Aorta (tissue), 5 donors: ENCODE results near the gene BASP1. TPM values are rescaled to one million over a fixed set of nuclear protein-coding genes. Genes with fewer than 3 reads are reported as not detected.
"Not testable (repeated sequence)": the region's sequence is repeated elsewhere in the genome, so short reads cannot be mapped to it uniquely, and the experiment has no call there.

Experiments
- ATAC-seq: fragments of 200-7000 bp; cut with Tn5 transposase; one replicate; pipeline ENCODE4 v1.9.1; 2022; ENCODE audit warnings: moderate library complexity; ENCODE audit not compliant: low FRiP score
- DNase-seq, 2 donors: peaks; one replicate each; pipeline ENCODE4 v3.0.0-alpha.2; 2020
- H3K27ac ChIP-seq, 2 donors: one replicate each; pipeline ENCODE4 v1.5.1; 2013; ENCODE audit warnings: low read length in 2 of 2, mild to moderate bottlenecking in 2 of 2, moderate library complexity in 2 of 2, control low read depth in 1 of 2, inconsistent platforms in 1 of 2, low read depth in 1 of 2
- H3K27me3 ChIP-seq, 2 donors: one replicate each; pipeline ENCODE4 v1.6.1; 2013; ENCODE audit warnings: control low read depth in 1 of 2, low read length in 1 of 2, mild to moderate bottlenecking in 1 of 2, moderate library complexity in 1 of 2; ENCODE audit not compliant: insufficient read depth in 2 of 2, control insufficient read depth in 1 of 2
- H3K36me3 ChIP-seq, 2 donors: one replicate each; pipeline ENCODE4 v1.6.1; 2013; ENCODE audit warnings: control low read depth in 1 of 2, low read length in 1 of 2, mild to moderate bottlenecking in 1 of 2; ENCODE audit not compliant: insufficient read depth in 2 of 2, control insufficient read depth in 1 of 2
- H3K4me1 ChIP-seq, 2 donors: one replicate each; pipeline ENCODE4 v1.6.1; 2013; ENCODE audit warnings: low read length in 2 of 2, control low read depth in 1 of 2, mild to moderate bottlenecking in 1 of 2, moderate library complexity in 1 of 2; ENCODE audit not compliant: insufficient read depth in 2 of 2, control insufficient read depth in 1 of 2
- H3K4me3 ChIP-seq, 2 donors: one replicate each; pipeline ENCODE4 v1.5.1; 2013; ENCODE audit warnings: low read length in 2 of 2, control low read depth in 1 of 2, mild to moderate bottlenecking in 1 of 2
- H3K9me3 ChIP-seq: one replicate; pipeline ENCODE4 v1.6.1; 2013; ENCODE audit warnings: mild to moderate bottlenecking, low read length; ENCODE audit not compliant: control insufficient read depth
- WGBS, 2 donors: extraction: QIAGEN DNeasy Blood & Tissue Kit; methylation state at CpG; one replicate each; pipeline ENCODE4 v1.1.7; 2013; 5-methylcytosine and 5-hydroxymethylcytosine counted together
- intact Hi-C, 2 donors: fragments of 100-400 bp; cut with DNase I; formaldehyde crosslinking; loops; one replicate each; pipeline versions ENCODE4 v1.14.2 to v1.15.0; 2022
- polyA plus RNA-seq, 2 donors: library from polyadenylated mRNA; stranded (reverse); fragments of 200-250 nt; gene quantifications; one replicate each; pipeline ENCODE4 v1.2.3, GENCODE V29; 2013
- total RNA-seq, 2 donors: library from RNA; stranded (reverse); fragmentation: NEBNext Ultra II Directional; extraction: Animal tissue kit (Norgen Biotek cat#: 25700); gene quantifications; one replicate each; pipeline ENCODE4 v1.2.1, GENCODE V29; 2021
- donor health status: healthy with polysubstance abuse.
- donor health status: Bipolar disorder and iron deficiency.
- donor health status: DM: no; HTN: no; CAD: no.
- donor health status: DM: no; HTN: no; CAD: no.
- donor health status: DM: yes; HTN: yes; CAD: no.

Gene BASP1
- total and polyA plus RNA-seq, 4 donors: 30.1 to 53.0 (median 48.6) TPM

- WGBS, 2 donors: 95 to 97% methylated on average over 6 to 31 of the region's 31 CpGs
Observed at GRCh38 chr5:17311811-17312210, 94.4 kb downstream of the BASP1 start.

GRCh38 chr5:17312358-17312757 is 94.9 kb downstream of the BASP1 start:
- no peak overlapping the region for H3K4me3 ChIP-seq
- no peaks in the 10 kb centered on the region for H3K9me3 ChIP-seq
- no peaks in the 10 kb centered on the region for H3K36me3 ChIP-seq
- H3K27ac ChIP-seq: no peak overlapping the region
- no peak for ATAC-seq
- 18 to 30% methylated on average over 4 of the region's 4 CpGs for WGBS, 2 donors
- no peaks in the 10 kb centered on the region for H3K27me3 ChIP-seq
- H3K4me1 ChIP-seq: no peaks in the 10 kb centered on the region
- no peak for DNase-seq
- intact Hi-C loops: no loop called here

More at GRCh38 chr5:17311811-17312210, 94.4 kb downstream of the BASP1 start:
- DNase-seq, ATAC-seq, H3K4me1 ChIP-seq, H3K27ac ChIP-seq, H3K9me3 ChIP-seq, H3K27me3 ChIP-seq, intact Hi-C loops, H3K36me3 ChIP-seq, H3K4me3 ChIP-seq: not testable (repeated sequence)

- Histone ChIP-seq H3K4me1 (no peaks in the 10 kb centered on the region), H3K36me3 (no peaks in the 10 kb centered on the region)
- intact Hi-C loops: no loop called here
Observed at GRCh38 chr5:17314907-17315471, 97.6 kb downstream of the BASP1 start.

GRCh38 chr5:17315710-17316221 is 98.3 kb downstream of the BASP1 start:
- Histone ChIP-seq H3K4me3 (no peak overlapping the region), H3K36me3 (no peaks in the 10 kb centered on the region), H3K4me1 (no peaks in the 10 kb centered on the region), H3K27ac (no peak overlapping the region), H3K27me3 (no peaks in the 10 kb centered on the region), H3K9me3 (no peaks in the 10 kb centered on the region)
- no peak for ATAC-seq
- DNase-seq: no peak
- WGBS, 2 donors: 78 to 82% methylated on average over 11 of the region's 11 CpGs
- intact Hi-C loops: no loop called here

More at GRCh38 chr5:17314907-17315471, 97.6 kb downstream of the BASP1 start:
- WGBS, 2 donors: 89 to 94% methylated on average over 5 of the region's 5 CpGs
- Histone ChIP-seq H3K4me3 (no peak overlapping the region), H3K27me3 (no peaks in the 10 kb centered on the region), H3K9me3 (no peaks in the 10 kb centered on the region), H3K27ac (no peak overlapping the region)
- DNase-seq (no peak), ATAC-seq (no peak)

GRCh38 chr5:17316970-17317459 is 99.6 kb downstream of the BASP1 start:
- 67 to 68% methylated on average over 6 of the region's 6 CpGs for WGBS, 2 donors
- H3K27ac ChIP-seq: no peak overlapping the region
- H3K9me3 ChIP-seq: no peaks in the 10 kb centered on the region
- no peak for DNase-seq
- ATAC-seq: peak; percentile 54
- no peaks in the 10 kb centered on the region for H3K4me1 ChIP-seq
- no peaks in the 10 kb centered on the region for H3K36me3 ChIP-seq
- no peak overlapping the region for H3K4me3 ChIP-seq
- H3K27me3 ChIP-seq: no peaks in the 10 kb centered on the region
- intact Hi-C loops: no loop called here

- Histone ChIP-seq H3K27ac (no peak overlapping the region), H3K36me3 (no peaks in the 10 kb centered on the region), H3K27me3 (no peaks in the 10 kb centered on the region), H3K4me3 (no peak overlapping the region), H3K4me1 (no peaks in the 10 kb centered on the region), H3K9me3 (no peaks in the 10 kb centered on the region)
- WGBS, 2 donors: 66 to 72% methylated on average over 5 of the region's 5 CpGs
- ATAC-seq (no peak), DNase-seq (no peak)
- intact Hi-C loops: no loop called here
Observed at GRCh38 chr5:17317473-17317872, 100.0 kb downstream of the BASP1 start.

GRCh38 chr5:17319095-17319494 is 101.7 kb downstream of the BASP1 start:
- ATAC-seq, H3K4me1 ChIP-seq, H3K27me3 ChIP-seq, H3K27ac ChIP-seq, DNase-seq, H3K36me3 ChIP-seq, H3K4me3 ChIP-seq, intact Hi-C loops, H3K9me3 ChIP-seq: not testable (repeated sequence)
- 82 to 88% methylated on average over 3 of the region's 3 CpGs for WGBS, 2 donors

GRCh38 chr5:17325770-17326599 is 108.6 kb downstream of the BASP1 start:
- ATAC-seq (no peak), DNase-seq (no peak)
- Histone ChIP-seq H3K27ac (no peak overlapping the region), H3K4me3 (no peak overlapping the region), H3K4me1 (no peaks in the 10 kb centered on the region), H3K9me3 (peaks cover 1% of the 10 kb centered on the region), H3K27me3 (no peaks in the 10 kb centered on the region), H3K36me3 (no peaks in the 10 kb centered on the region)
- intact Hi-C loops: no loop called here
- WGBS, 2 donors: 90 to 92% methylated on average over 3 of the region's 3 CpGs
